ENCODE measurements around the gene MAML2. TPM values are rescaled to one million over a fixed set of nuclear protein-coding genes. Genes with fewer than 3 reads are reported as not detected.

Gene MAML2
- total and polyA plus RNA-seq, 2 of the 8 experiments (the other 6 are each of a cell fraction or from before 2014, with no cell fraction given), result 3.8 to 6.6 TPM

DNA sequence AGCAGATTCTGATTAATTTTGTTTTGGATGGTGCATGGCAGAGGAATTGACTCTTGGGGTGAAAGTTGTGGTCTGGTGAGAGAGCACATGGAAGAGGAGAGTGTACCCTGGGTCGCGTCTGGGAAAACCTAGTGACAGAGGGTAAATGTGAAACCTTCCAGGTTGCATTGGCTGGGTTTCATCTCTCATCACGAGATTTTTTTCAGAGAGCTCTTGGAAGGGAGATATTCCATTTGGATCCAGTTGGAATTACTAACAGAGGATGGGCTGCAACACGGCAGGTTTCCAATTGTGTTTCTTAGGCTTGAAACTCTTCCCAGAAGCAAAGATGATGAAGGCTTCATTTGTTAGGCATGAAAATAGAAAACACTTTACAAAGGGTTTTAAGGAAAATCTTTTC, 309.4 kb downstream of the MAML2 start:
- H3K56ac ChIP-seq (replicated peaks; ENCODE audit: insufficient read length, low read depth, low read length), result no peak overlapping the region
- H3K23ac ChIP-seq (ENCODE audit: insufficient read length), result no peak overlapping the region
- CTCF ChIA-PET (ENCODE audit: partially characterized antibody), result interaction anchor here (0.7 to 1.7 kb wide), 4 partner anchors 9 to 39 kb away, joined by 3 to 5 read pairs (median 3); no protein-coding TSS in a partner anchor
- no peak overlapping the region for H2BK12ac ChIP-seq (ENCODE audit: low read depth, low read length)
- H2BK15ac ChIP-seq (ENCODE audit: low read length), result no peak overlapping the region
- no peaks in the 10 kb centered on the region for H3K27me3 ChIP-seq (replicated peaks in 1 of 4; ENCODE audit: control insufficient read depth in 3 of 4, extremely low read depth in 1 of 4, insufficient read depth in 3 of 4, low read length in 3 of 4)
- 87% methylated on average over 4 of the region's 4 CpGs; no CpG with 5 or more reads in 1 of the 2 experiments for WGBS, 2 experiments (ENCODE audit: extremely low coverage in 1 of 2, insufficient coverage in 1 of 2, insufficient read length in 1 of 2, insufficient replicate concordance in 2 of 2, low coverage in 1 of 2, low lambda C conversion rate in 2 of 2, missing lambda C conversion rate in 1 of 2)
- no peak overlapping the region for H2AFZ ChIP-seq (ENCODE audit: low read length)
- H3K4ac ChIP-seq (replicated peaks; ENCODE audit: insufficient read length, low read depth, low read length), result no peak overlapping the region
- no peak overlapping the region for H3K27ac ChIP-seq (ENCODE audit: low read depth, low read length)
- no peak overlapping the region for H3K9ac ChIP-seq (replicated peaks in 1 of 4; ENCODE audit: extremely low read depth in 1 of 4, low read depth in 3 of 4, low read length in 3 of 4)
- H2BK5ac ChIP-seq (ENCODE audit: low read depth, low read length), result no peak overlapping the region
- no peak overlapping the region for H3K4me2 ChIP-seq (ENCODE audit: insufficient read depth in 1 of 2, low read depth in 2 of 2, low read length in 2 of 2)
- H3K79me2 ChIP-seq (ENCODE audit: control insufficient read depth in 1 of 2, insufficient read depth in 2 of 2, low read length in 2 of 2), result no peaks in the 10 kb centered on the region
- H3K14ac ChIP-seq (ENCODE audit: insufficient read length), result no peak overlapping the region
- no peaks in the 10 kb centered on the region for H3K36me3 ChIP-seq (ENCODE audit: control insufficient read depth in 2 of 4, insufficient read depth in 4 of 4, low read length in 3 of 4)
- DNase-seq (ENCODE audit: low read depth in 1 of 2, low spot score in 2 of 2) (no peak), FAIRE-seq (no peak)
- H3K18ac ChIP-seq (ENCODE audit: extremely low read depth, low read length), result no peak overlapping the region
- no peak overlapping the region for H2AK5ac ChIP-seq (ENCODE audit: low read depth, low read length)
- no peak overlapping the region for H4K5ac ChIP-seq (ENCODE audit: insufficient read length, low read depth, low read length)
- no peaks in the 10 kb centered on the region for H4K20me1 ChIP-seq (replicated peaks in 1 of 2; ENCODE audit: control insufficient read depth in 1 of 2, insufficient read depth in 2 of 2, low read length in 2 of 2)
- POLR2A ChIA-PET (ENCODE audit: partially characterized antibody), result no interaction called here
- H3K4me3 ChIP-seq (ENCODE audit: extremely low read depth in 1 of 4, insufficient read depth in 2 of 4, low read depth in 3 of 4, low read length in 4 of 4), result no peak overlapping the region
- H4K91ac ChIP-seq (replicated peaks; ENCODE audit: insufficient read length, low read length), result no peak overlapping the region
- H2BK120ac ChIP-seq (replicated peaks; ENCODE audit: low read depth, low read length), result no peak overlapping the region
- peaks cover 0 to 2% (median 0%) of the 10 kb centered on the region in 4 experiments; a peak in 1 of 7 replicates for H3K4me1 ChIP-seq (replicated peaks in 1 of 4; ENCODE audit: control insufficient read depth in 3 of 4, insufficient read depth in 4 of 4, low read length in 3 of 4)
- no peaks in the 10 kb centered on the region for H3K23me2 ChIP-seq (ENCODE audit: low read depth, low read length)
- H2BK20ac ChIP-seq (ENCODE audit: low read length), result no peak overlapping the region
- H3K79me1 ChIP-seq (ENCODE audit: low read depth, low read length), result no peaks in the 10 kb centered on the region
- H4K8ac ChIP-seq (ENCODE audit: extremely low read depth, insufficient read depth, low read length), result no peak overlapping the region
- no peaks in the 10 kb centered on the region for H3K9me3 ChIP-seq (ENCODE audit: insufficient read depth in 2 of 2, low read depth in 1 of 2, low read length in 1 of 2)
- TF ChIP-seq CHD1 (IDR thresholded peaks at IDR 0.05; ENCODE audit: low read depth, low read length) (no peak), BCL11A (IDR thresholded peaks at IDR 0.05; ENCODE audit: low read depth in 2 of 2, low read length in 2 of 2) (no peak), TEAD4 (IDR thresholded peaks at IDR 0.05; ENCODE audit: low read depth, low read length) (no peak), CBX8 (IDR thresholded peaks at IDR 0.05; ENCODE audit: borderline replicate concordance, low read depth, low read length) (no peak), GABPA (IDR thresholded peaks at IDR 0.05; ENCODE audit: borderline replicate concordance, insufficient read depth, low read length) (no peak), POLR2A (IDR thresholded peaks at IDR 0.05; ENCODE audit: control extremely low read depth in 1 of 2, low read depth in 2 of 2, low read length in 2 of 2) (no peak), SUZ12 (IDR thresholded peaks at IDR 0.05; ENCODE audit: low read length) (no peak), TAF1 (IDR thresholded peaks at IDR 0.05; ENCODE audit: low read depth, low read length) (no peak), FOSL1 (IDR thresholded peaks at IDR 0.05; ENCODE audit: insufficient read depth, low read depth, low read length) (no peak), SP2 (IDR thresholded peaks at IDR 0.05; ENCODE audit: low read length) (no peak), RAD21 (IDR thresholded peaks at IDR 0.05 in 1 of 2, conservative IDR thresholded peaks at IDR 0.05 in 1 of 2; ENCODE audit: low read depth in 2 of 2, low read length in 2 of 2) (no peak), SIX5 (IDR thresholded peaks at IDR 0.05; ENCODE audit: low read depth, low read length) (no peak), CTBP2 (IDR thresholded peaks at IDR 0.05; ENCODE audit: borderline replicate concordance, insufficient read depth, insufficient read length, low read length) (no peak)
- TF ChIP-seq, protein P1, sequence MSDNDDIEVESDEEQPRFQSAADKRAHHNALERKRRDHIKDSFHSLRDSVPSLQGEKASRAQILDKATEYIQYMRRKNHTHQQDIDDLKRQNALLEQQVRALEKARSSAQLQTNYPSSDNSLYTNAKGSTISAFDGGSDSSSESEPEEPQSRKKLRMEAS (IDR thresholded peaks at IDR 0.05), result no peak
